Measurements from ENCODE around the gene ACOT8. TPM values are rescaled to one million over a fixed set of nuclear protein-coding genes. Genes with fewer than 3 reads are reported as not detected.

The ACOT8 gene
- total and polyA plus RNA-seq, 2 of the 8 experiments (the other 6 are each of a cell fraction or from before 2014, with no cell fraction given), result 37.6 to 88.8 TPM

DNA sequence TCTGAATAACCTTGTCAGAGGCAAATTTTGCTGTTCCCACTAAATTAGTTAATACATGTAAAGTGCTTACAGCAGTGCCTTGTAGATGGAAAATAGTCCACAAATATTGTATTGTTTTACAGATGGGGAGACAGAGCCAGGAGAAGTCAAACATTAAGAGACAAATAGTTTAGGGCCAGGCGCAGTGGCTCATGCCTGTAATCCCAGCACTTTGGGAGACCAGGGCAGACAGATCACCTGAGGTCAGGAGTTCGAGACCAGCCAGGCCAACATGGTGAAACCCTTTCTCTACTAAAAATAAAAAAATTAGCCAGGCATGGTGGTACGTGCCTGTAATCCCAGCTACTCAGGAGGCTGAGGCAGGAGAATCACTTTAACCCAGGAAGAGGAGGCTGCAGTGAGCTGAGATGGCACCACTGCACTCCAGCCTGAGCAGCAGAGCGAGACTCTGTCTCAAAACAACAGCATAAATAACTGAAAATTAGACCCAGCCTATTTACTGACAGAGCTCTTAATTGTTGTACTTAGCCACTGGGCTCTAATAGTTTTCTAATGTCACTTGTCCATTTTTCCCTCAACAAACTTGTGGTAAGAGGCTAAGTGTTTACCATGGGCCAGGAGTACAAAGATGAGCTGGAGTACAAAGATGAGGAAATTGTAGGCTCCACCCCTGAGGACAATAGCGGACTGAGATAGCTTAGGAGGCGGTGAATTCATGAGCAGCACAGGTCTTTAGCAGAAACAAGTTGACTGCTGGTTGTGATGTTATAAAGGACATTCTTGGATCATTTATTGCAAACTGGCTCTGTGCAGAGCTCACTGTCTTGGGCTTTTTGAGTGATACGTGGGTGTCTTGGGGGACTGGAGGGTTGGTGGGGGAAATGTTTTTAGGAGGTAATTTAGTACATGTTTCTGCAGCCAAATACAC, 6.6 kb upstream of the ACOT8 start (continued):
- TF ChIP-seq E2F6 (IDR thresholded peaks at IDR 0.05), result no peak
- no peak for TF ChIP-seq CEBPB (IDR thresholded peaks at IDR 0.05; ENCODE audit: low read depth, low read length)
- TF ChIP-seq CHD1 (IDR thresholded peaks at IDR 0.05; ENCODE audit: low read depth, low read length), result no peak

Data from H1 (cell line).